SK-N-SH (cell line): ENCODE measurements around the gene CEP120. TPM values are rescaled to one million over a fixed set of nuclear protein-coding genes. Genes with fewer than 3 reads are reported as not detected.

Source experiments
- CTCF ChIA-PET: fragments of 300-600, 350-600 bp; formaldehyde crosslinking; extraction: SDS; loops from one replicate; lab custom pipeline; 2021; lab: Yijun Ruan, JAX
- POLR2A ChIA-PET: fragments of 350-600 bp; sonication (Branson Sonifier 250); formaldehyde crosslinking; extraction: SDS; loops from one replicate; lab custom pipeline; 2020; ENCODE audit warnings: antibody characterized with exemption, inconsistent platforms; lab: Yijun Ruan, JAX
- DNase-seq: peaks from one replicate; pipeline ENCODE4 v3.0.0; 2012
- H2AFZ ChIP-seq: fragments of 200-600 bp; sonication (generic); 2 replicates; pipeline ENCODE4 v1.8.1; 2016; ENCODE audit warnings: antibody characterized with exemption, mild to moderate bottlenecking, low read depth
- H3F3A ChIP-seq: fragments of 200-600 bp; sonication (generic); replicated peaks from 2 replicates; pipeline ENCODE3; 2016; ENCODE audit warnings: antibody characterized with exemption, mild to moderate bottlenecking; ENCODE audit not compliant: insufficient read depth
- H3K27ac ChIP-seq, 2 experiments: fragments of 200-500 bp in 1 of 2; fragments of 200-600 bp in 1 of 2; sonication (Bioruptor generic) in 1 of 2; sonication (generic), shearing (Covaris generic) in 1 of 2; 2 replicates each; pipeline versions ENCODE4 v1.5.1 to v1.6.1; 2014 to 2016; ENCODE audit warnings: low read depth in 2 of 2, inconsistent platforms in 1 of 2, low read length in 1 of 2, mild to moderate bottlenecking in 1 of 2, mixed read lengths in 1 of 2
- H3K27me3 ChIP-seq: fragments of 200-600 bp; sonication (generic), shearing (Covaris generic); 2 replicates; pipeline ENCODE4 v1.6.1; 2016; ENCODE audit warnings: mixed run types; ENCODE audit not compliant: insufficient read depth
- H3K36me3 ChIP-seq, 2 experiments: fragments of 200-500 bp in 1 of 2; fragments of 200-600 bp in 1 of 2; sonication (Bioruptor generic) in 1 of 2; sonication (generic) in 1 of 2; replicated peaks in 1 of 2; 2 replicates each; pipeline versions ENCODE3 to v1.5.1; 2014 to 2016; ENCODE audit warnings: low read length in 1 of 2, mild to moderate bottlenecking in 1 of 2; ENCODE audit not compliant: insufficient read depth in 2 of 2, control insufficient read depth in 1 of 2
- H3K4me1 ChIP-seq, 2 experiments: fragments of 200-500 bp in 1 of 2; fragments of 200-600 bp in 1 of 2; sonication (Bioruptor generic) in 1 of 2; sonication (generic), shearing (Covaris generic) in 1 of 2; 2 replicates each; pipeline versions ENCODE4 v1.5.1 to v1.6.1; 2014 to 2016; ENCODE audit warnings: low read depth in 1 of 2, low read length in 1 of 2, mixed run types in 1 of 2; ENCODE audit not compliant: insufficient read depth in 2 of 2, control insufficient read depth in 1 of 2
- H3K4me2 ChIP-seq: fragments of 200-600 bp; sonication (generic), shearing (Covaris generic); 2 replicates; pipeline ENCODE4 v1.6.1; 2017; ENCODE audit warnings: mixed run types
- H3K4me3 ChIP-seq, 2 experiments: fragments of 200-500 bp in 1 of 2; fragments of 200-600 bp in 1 of 2; sonication (Bioruptor generic) in 1 of 2; sonication (generic), shearing (Covaris generic) in 1 of 2; 2 replicates each; pipeline versions ENCODE4 v1.5.1 to v1.8.1; 2014 to 2016; ENCODE audit warnings: low read depth in 2 of 2, inconsistent platforms in 1 of 2, low read length in 1 of 2, mild to moderate bottlenecking in 1 of 2, mixed read lengths in 1 of 2, moderate library complexity in 1 of 2
- H3K79me2 ChIP-seq: fragments of 200-600 bp; sonication (generic); 2 replicates; pipeline ENCODE4 v1.8.1; 2017; ENCODE audit warnings: mild to moderate bottlenecking; ENCODE audit not compliant: insufficient read depth
- H3K9ac ChIP-seq: fragments of 200-600 bp; sonication (generic); 2 replicates; pipeline ENCODE4 v1.6.1; 2017; ENCODE audit warnings: mixed run types
- H3K9me2 ChIP-seq: fragments of 200-600 bp; sonication (generic); 2 replicates; pipeline ENCODE4 v1.6.1; 2017; ENCODE audit warnings: mixed run types
- H3K9me3 ChIP-seq: fragments of 200-600 bp; sonication (generic); 2 replicates; pipeline ENCODE4 v1.6.1; 2017; ENCODE audit warnings: mixed run types, mild to moderate bottlenecking, moderate library complexity
- H4K20me1 ChIP-seq: fragments of 200-600 bp; sonication (generic); 2 replicates; pipeline ENCODE4 v1.6.1; 2017; ENCODE audit warnings: mild to moderate bottlenecking, mixed run types; ENCODE audit not compliant: insufficient read depth
- ELF1 ChIP-seq: IDR thresholded peaks from 2 replicates; pipeline ENCODE4 v1.4.0; 2012
- EP300 ChIP-seq, 2 experiments: IDR thresholded peaks; 2 replicates each; pipeline versions ENCODE4 v1.4.0 to v1.6.1; 2012; ENCODE audit warnings: borderline replicate concordance in 1 of 2, low read depth in 1 of 2, low read length in 1 of 2
- FOSL2 ChIP-seq: IDR thresholded peaks from 2 replicates; pipeline ENCODE4 v1.4.0; 2012; ENCODE audit warnings: low read depth, mild to moderate bottlenecking, moderate library complexity, borderline replicate concordance
- FOXM1 ChIP-seq: IDR thresholded peaks from 2 replicates; pipeline ENCODE4 v1.4.0; 2012; ENCODE audit warnings: low read depth, mild to moderate bottlenecking
- JUND ChIP-seq: IDR thresholded peaks from 2 replicates; pipeline ENCODE4 v1.4.0; 2012
- MEF2A ChIP-seq: IDR thresholded peaks from 2 replicates; pipeline ENCODE4 v1.4.0; 2012; ENCODE audit warnings: low read depth, borderline replicate concordance
- MXI1 ChIP-seq: IDR thresholded peaks from 2 replicates; pipeline ENCODE4 v1.6.1; 2012; ENCODE audit warnings: mild to moderate bottlenecking, low read depth, low read length, improper control_type of control experiment
- NRF1 ChIP-seq: IDR thresholded peaks from 2 replicates; pipeline ENCODE4 v1.6.1; 2012; ENCODE audit warnings: low read depth, mild to moderate bottlenecking, low read length
- POLR2AphosphoS5 ChIP-seq: IDR thresholded peaks from 2 replicates; pipeline ENCODE4 v1.6.1; 2012; ENCODE audit warnings: low read depth, low read length
- SIN3A ChIP-seq: IDR thresholded peaks from 2 replicates; pipeline ENCODE4 v1.6.1; 2012; ENCODE audit warnings: low read depth, mild to moderate bottlenecking, low read length, moderate library complexity, borderline replicate concordance
- TAF1 ChIP-seq: IDR thresholded peaks from 2 replicates; pipeline ENCODE4 v1.6.1; 2012; ENCODE audit warnings: low read depth, mild to moderate bottlenecking, low read length, moderate library complexity, borderline replicate concordance
- TEAD4 ChIP-seq: IDR thresholded peaks from 2 replicates; pipeline ENCODE4 v1.4.0; 2012; ENCODE audit warnings: mild to moderate bottlenecking, borderline replicate concordance; ENCODE audit not compliant: insufficient read depth
- WGBS: methylation state at CpG from one replicate; pipeline ENCODE4 v1.1.6; 2017; ENCODE audit warnings: low lambda C conversion rate; 5-methylcytosine and 5-hydroxymethylcytosine counted together
- polyA plus RNA-seq, 3 experiments: library from polyadenylated mRNA; depleted of rRNA; stranded (reverse); fragments of >200 nt; gene quantifications; 2 replicates each; pipeline ENCODE4 v1.2.3, GENCODE V29; 2012
- TF ChIP-seq, protein P1 (sequence below): IDR thresholded peaks from 2 replicates; pipeline ENCODE4 v1.4.0; 2012; ENCODE audit warnings: low read depth, borderline replicate concordance
- TF ChIP-seq, protein P2 (sequence below): fragments of 150-350 bp; IDR thresholded peaks from 2 replicates; pipeline ENCODE4 v1.6.1; 2017; ENCODE audit warnings: antibody characterized with exemption, low read length, low read depth, borderline replicate concordance
- TF ChIP-seq, protein P3 (sequence below): IDR thresholded peaks from 2 replicates; pipeline ENCODE4 v1.4.0; 2012; ENCODE audit warnings: low read depth
- TF ChIP-seq, protein P4 (sequence below): IDR thresholded peaks from 2 replicates; pipeline ENCODE4 v1.6.1; 2012; ENCODE audit warnings: mild to moderate bottlenecking, low read depth, low read length, moderate library complexity
- TF ChIP-seq, protein P5 (sequence below): IDR thresholded peaks from 2 replicates; pipeline ENCODE4 v1.4.0; 2012; ENCODE audit warnings: low read depth, borderline replicate concordance
- TF ChIP-seq, protein P6 (sequence below): fragments of 200-600 bp; sonication (generic); IDR thresholded peaks from 2 replicates; pipeline ENCODE4 v1.6.1; 2017; ENCODE audit warnings: antibody characterized with exemption, mild to moderate bottlenecking, moderate library complexity

Gene CEP120
- polyA plus RNA-seq, 1 of the 3 experiments (the other 2 are of a cell fraction), result 5.0 TPM

DNA sequence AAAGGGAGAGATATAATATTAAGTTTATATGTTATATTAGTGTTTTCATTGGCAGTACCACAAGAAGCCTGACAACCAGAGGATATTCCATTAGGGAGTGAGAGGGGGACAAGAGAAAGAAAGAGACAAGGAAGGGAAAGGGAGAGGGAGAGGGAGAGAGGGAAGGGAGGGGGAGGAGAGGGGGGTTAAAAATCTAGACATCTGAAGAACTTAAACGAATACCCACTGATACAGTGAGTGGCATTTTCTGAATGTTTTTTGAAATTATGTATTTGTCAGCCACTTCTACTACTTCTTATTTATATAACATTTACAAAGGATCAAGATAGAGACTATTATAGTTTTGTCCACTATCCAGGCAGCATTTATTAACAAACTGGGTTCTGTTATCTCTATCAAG, 11.6 kb upstream of the CEP120 start:
- Histone ChIP-seq H3K9ac (no peak overlapping the region), H3K27me3 (no peaks in the 10 kb centered on the region)
- CTCF ChIA-PET, result interaction anchor here (1.2 kb wide), 2 partner anchors 10 to 176 kb away, joined by 3 to 6 read pairs; no protein-coding TSS in a partner anchor

More for the DNA sequence above, 11.6 kb upstream of the CEP120 start:
- POLR2A ChIA-PET, result no interaction called here
- Histone ChIP-seq H3K4me2 (no peak overlapping the region), H3K79me2 (no peaks in the 10 kb centered on the region), H3K9me2 (no peaks in the 10 kb centered on the region), H2AFZ (no peak overlapping the region), H3K27ac (no peak overlapping the region), H3K4me3 (no peak overlapping the region), H4K20me1 (no peaks in the 10 kb centered on the region), H3K9me3 (no peaks in the 10 kb centered on the region), H3K36me3 (no peaks in the 10 kb centered on the region), H3K4me1 (peaks cover 0 to under 1% of the 10 kb centered on the region in 2 experiments; a peak in 2 of 4 replicates), H3F3A (no peaks in the 10 kb centered on the region)
- TF ChIP-seq, protein P1, sequence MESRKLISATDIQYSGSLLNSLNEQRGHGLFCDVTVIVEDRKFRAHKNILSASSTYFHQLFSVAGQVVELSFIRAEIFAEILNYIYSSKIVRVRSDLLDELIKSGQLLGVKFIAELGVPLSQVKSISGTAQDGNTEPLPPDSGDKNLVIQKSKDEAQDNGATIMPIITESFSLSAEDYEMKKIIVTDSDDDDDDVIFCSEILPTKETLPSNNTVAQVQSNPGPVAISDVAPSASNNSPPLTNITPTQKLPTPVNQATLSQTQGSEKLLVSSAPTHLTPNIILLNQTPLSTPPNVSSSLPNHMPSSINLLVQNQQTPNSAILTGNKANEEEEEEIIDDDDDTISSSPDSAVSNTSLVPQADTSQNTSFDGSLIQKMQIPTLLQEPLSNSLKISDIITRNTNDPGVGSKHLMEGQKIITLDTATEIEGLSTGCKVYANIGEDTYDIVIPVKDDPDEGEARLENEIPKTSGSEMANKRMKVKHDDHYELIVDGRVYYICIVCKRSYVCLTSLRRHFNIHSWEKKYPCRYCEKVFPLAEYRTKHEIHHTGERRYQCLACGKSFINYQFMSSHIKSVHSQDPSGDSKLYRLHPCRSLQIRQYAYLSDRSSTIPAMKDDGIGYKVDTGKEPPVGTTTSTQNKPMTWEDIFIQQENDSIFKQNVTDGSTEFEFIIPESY, result no peak
- TF ChIP-seq MEF2A (no peak), NRF1 (no peak), MXI1 (no peak), SIN3A (no peak), FOSL2 (no peak), TEAD4 (no peak), TAF1 (no peak), POLR2AphosphoS5 (no peak), FOXM1 (no peak), EP300 (IDR thresholded peaks at IDR 0.05; ENCODE audit: borderline replicate concordance in 1 of 2, low read depth in 1 of 2, low read length in 1 of 2) (no peak), JUND (no peak), ELF1 (no peak)
- TF ChIP-seq, protein P2, sequence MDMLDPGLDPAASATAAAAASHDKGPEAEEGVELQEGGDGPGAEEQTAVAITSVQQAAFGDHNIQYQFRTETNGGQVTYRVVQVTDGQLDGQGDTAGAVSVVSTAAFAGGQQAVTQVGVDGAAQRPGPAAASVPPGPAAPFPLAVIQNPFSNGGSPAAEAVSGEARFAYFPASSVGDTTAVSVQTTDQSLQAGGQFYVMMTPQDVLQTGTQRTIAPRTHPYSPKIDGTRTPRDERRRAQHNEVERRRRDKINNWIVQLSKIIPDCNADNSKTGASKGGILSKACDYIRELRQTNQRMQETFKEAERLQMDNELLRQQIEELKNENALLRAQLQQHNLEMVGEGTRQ, result no peak
- TF ChIP-seq, protein P3, sequence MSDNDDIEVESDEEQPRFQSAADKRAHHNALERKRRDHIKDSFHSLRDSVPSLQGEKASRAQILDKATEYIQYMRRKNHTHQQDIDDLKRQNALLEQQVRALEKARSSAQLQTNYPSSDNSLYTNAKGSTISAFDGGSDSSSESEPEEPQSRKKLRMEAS, result no peak
- TF ChIP-seq, protein P4, sequence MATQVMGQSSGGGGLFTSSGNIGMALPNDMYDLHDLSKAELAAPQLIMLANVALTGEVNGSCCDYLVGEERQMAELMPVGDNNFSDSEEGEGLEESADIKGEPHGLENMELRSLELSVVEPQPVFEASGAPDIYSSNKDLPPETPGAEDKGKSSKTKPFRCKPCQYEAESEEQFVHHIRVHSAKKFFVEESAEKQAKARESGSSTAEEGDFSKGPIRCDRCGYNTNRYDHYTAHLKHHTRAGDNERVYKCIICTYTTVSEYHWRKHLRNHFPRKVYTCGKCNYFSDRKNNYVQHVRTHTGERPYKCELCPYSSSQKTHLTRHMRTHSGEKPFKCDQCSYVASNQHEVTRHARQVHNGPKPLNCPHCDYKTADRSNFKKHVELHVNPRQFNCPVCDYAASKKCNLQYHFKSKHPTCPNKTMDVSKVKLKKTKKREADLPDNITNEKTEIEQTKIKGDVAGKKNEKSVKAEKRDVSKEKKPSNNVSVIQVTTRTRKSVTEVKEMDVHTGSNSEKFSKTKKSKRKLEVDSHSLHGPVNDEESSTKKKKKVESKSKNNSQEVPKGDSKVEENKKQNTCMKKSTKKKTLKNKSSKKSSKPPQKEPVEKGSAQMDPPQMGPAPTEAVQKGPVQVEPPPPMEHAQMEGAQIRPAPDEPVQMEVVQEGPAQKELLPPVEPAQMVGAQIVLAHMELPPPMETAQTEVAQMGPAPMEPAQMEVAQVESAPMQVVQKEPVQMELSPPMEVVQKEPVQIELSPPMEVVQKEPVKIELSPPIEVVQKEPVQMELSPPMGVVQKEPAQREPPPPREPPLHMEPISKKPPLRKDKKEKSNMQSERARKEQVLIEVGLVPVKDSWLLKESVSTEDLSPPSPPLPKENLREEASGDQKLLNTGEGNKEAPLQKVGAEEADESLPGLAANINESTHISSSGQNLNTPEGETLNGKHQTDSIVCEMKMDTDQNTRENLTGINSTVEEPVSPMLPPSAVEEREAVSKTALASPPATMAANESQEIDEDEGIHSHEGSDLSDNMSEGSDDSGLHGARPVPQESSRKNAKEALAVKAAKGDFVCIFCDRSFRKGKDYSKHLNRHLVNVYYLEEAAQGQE, result no peak
- TF ChIP-seq, protein P5, sequence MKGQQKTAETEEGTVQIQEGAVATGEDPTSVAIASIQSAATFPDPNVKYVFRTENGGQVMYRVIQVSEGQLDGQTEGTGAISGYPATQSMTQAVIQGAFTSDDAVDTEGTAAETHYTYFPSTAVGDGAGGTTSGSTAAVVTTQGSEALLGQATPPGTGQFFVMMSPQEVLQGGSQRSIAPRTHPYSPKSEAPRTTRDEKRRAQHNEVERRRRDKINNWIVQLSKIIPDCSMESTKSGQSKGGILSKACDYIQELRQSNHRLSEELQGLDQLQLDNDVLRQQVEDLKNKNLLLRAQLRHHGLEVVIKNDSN, result no peak
- TF ChIP-seq, protein P6, sequence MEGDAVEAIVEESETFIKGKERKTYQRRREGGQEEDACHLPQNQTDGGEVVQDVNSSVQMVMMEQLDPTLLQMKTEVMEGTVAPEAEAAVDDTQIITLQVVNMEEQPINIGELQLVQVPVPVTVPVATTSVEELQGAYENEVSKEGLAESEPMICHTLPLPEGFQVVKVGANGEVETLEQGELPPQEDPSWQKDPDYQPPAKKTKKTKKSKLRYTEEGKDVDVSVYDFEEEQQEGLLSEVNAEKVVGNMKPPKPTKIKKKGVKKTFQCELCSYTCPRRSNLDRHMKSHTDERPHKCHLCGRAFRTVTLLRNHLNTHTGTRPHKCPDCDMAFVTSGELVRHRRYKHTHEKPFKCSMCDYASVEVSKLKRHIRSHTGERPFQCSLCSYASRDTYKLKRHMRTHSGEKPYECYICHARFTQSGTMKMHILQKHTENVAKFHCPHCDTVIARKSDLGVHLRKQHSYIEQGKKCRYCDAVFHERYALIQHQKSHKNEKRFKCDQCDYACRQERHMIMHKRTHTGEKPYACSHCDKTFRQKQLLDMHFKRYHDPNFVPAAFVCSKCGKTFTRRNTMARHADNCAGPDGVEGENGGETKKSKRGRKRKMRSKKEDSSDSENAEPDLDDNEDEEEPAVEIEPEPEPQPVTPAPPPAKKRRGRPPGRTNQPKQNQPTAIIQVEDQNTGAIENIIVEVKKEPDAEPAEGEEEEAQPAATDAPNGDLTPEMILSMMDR, result no peak
- DNase-seq, result no peak
- WGBS, result 74% methylated on average over 1 of the region's 1 CpG
